AG04450 (cell line): ENCODE data around the gene THBS1. TPM values are rescaled to one million over a fixed set of nuclear protein-coding genes. Genes with fewer than 3 reads are reported as not detected.

Source experiments
- CTCF ChIA-PET: fragments of 300-600, 350-600 bp; formaldehyde crosslinking; extraction: SDS; loops from one replicate; lab custom pipeline; 2022; ENCODE audit warnings: antibody characterized with exemption, inconsistent platforms; lab: Charles Lee
- POLR2A ChIA-PET: fragments of 350-600 bp; formaldehyde crosslinking; extraction: SDS; loops from one replicate; lab custom pipeline; 2021; ENCODE audit warnings: antibody characterized with exemption, inconsistent platforms; lab: Yijun Ruan, JAX
- DNase-seq: peaks from one replicate; pipeline ENCODE4 v3.0.0-alpha.2; 2011; ENCODE audit warnings: low read depth, low spot score
- H3K27ac ChIP-seq: one replicate; pipeline ENCODE4 v1.5.1; 2012; ENCODE audit warnings: low read depth, low read length, control low read depth
- H3K27me3 ChIP-seq: one replicate; pipeline ENCODE4 v1.6.0; 2012; ENCODE audit warnings: low read length; ENCODE audit not compliant: control insufficient read depth, insufficient read depth
- H3K4me3 ChIP-seq: 2 replicates; pipeline ENCODE4 v1.5.1; 2011; ENCODE audit warnings: mild to moderate bottlenecking, low read depth, low read length, control low read depth
- H3K9me3 ChIP-seq: 2 replicates; pipeline ENCODE4 v1.5.1; 2012; ENCODE audit warnings: low read length; ENCODE audit not compliant: control insufficient read depth, insufficient read depth
- polyA minus RNA-seq: library from RNA; depleted of rRNA, polyadenylated mRNA; stranded (reverse); fragments of >200 nt; gene quantifications from 2 replicates; pipeline ENCODE4 v1.2.3, GENCODE V29; 2011; rRNA and poly(A)+ RNA removed
- polyA plus RNA-seq: library from polyadenylated mRNA; depleted of rRNA; stranded (reverse); fragments of >200 nt; gene quantifications from 2 replicates; pipeline ENCODE4 v1.2.3, GENCODE V29; 2011; rRNA removed
- TF ChIP-seq, protein P1 (sequence below): IDR thresholded peaks from 2 replicates; pipeline ENCODE4 v1.5.1; 2011; ENCODE audit warnings: low read depth, low read length, control low read depth, inconsistent platforms

Gene THBS1
- polyA plus RNA-seq, result 686 and 1,024 TPM in 2 replicates
- polyA minus RNA-seq, result 4,780 and 6,626 TPM in 2 replicates

DNA sequence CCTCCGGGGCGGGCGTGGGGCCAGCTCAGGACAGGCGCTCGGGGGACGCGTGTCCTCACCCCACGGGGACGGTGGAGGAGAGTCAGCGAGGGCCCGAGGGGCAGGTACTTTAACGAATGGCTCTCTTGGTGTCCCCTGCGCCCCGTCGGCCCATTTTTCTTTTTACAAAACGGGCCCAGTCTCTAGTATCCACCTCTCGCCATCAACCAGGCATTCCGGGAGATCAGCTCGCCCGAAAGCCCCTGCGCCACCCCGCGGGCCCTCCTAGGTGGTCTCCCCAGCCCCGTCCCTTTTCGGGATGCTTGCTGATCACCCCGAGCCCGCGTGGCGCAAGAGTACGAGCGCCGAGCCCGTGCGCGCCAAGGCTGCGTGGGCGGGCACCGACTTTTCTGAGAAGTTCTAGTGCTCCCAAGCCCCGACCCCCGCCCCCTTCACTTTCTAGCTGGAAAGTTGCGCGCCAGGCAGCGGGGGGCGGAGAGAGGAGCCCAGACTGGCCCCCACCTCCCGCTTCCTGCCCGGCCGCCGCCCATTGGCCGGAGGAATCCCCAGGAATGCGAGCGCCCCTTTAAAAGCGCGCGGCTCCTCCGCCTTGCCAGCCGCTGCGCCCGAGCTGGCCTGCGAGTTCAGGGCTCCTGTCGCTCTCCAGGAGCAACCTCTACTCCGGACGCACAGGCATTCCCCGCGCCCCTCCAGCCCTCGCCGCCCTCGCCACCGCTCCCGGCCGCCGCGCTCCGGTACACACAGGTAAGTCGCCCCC is at the start of gene THBS1:
Gene THBS1, plus strand, starts transcription at position 595 of the 757 bp plus-strand sequence. CDS start 779 bp downstream, outside the sequence.
- Histone ChIP-seq H3K9me3 (no peaks in the 10 kb centered on the region), H3K4me3 (peak within 1 kb of the TSS; percentile 99), H3K27me3 (no peaks in the 10 kb centered on the region), H3K27ac (peak within 1 kb of the TSS; percentile 99)
- TF ChIP-seq, protein P1, sequence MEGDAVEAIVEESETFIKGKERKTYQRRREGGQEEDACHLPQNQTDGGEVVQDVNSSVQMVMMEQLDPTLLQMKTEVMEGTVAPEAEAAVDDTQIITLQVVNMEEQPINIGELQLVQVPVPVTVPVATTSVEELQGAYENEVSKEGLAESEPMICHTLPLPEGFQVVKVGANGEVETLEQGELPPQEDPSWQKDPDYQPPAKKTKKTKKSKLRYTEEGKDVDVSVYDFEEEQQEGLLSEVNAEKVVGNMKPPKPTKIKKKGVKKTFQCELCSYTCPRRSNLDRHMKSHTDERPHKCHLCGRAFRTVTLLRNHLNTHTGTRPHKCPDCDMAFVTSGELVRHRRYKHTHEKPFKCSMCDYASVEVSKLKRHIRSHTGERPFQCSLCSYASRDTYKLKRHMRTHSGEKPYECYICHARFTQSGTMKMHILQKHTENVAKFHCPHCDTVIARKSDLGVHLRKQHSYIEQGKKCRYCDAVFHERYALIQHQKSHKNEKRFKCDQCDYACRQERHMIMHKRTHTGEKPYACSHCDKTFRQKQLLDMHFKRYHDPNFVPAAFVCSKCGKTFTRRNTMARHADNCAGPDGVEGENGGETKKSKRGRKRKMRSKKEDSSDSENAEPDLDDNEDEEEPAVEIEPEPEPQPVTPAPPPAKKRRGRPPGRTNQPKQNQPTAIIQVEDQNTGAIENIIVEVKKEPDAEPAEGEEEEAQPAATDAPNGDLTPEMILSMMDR, result no peak
- ChIA-PET POLR2A (interaction anchor here (0.6 to 3.9 kb wide), 64 partner anchors 10 to 866 kb away, joined by 3 to 86 read pairs (median 5); partner anchors contain the start of gene FSIP1), CTCF (interaction anchor here (0.5 to 2.1 kb wide), 22 partner anchors 114 to 879 kb away, joined by 3 to 15 read pairs (median 4); no protein-coding TSS in a partner anchor)
- DNase-seq, result peak; percentile 95

DNA sequence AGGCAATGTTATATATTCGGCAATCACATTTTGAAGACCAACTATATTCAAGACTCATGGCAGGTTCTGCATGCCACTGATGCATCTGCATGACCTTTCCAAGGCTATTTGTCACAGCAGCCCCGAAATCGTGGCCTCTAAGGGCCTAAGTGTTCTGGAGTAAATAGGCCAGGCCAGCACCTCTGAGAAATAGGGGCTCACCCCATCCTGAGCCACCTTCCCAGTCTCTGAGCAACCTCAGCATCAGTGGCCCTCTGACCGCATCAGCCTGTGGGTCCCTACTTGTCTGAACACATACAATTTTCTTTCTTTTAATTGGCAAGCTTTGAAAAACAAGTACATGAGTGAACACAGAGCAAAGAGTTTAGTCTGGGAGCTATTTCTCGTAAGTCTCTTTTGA is 45.9 kb upstream of the THBS1 start:
- ChIA-PET POLR2A (no interaction called here), CTCF (interaction anchor here (1.1 kb wide), 1 partner anchor 18 kb away, joined by 3 read pairs; no protein-coding TSS in a partner anchor)
- no peak for DNase-seq
- Histone ChIP-seq H3K4me3 (no peak overlapping the region), H3K27ac (no peak overlapping the region), H3K27me3 (no peaks in the 10 kb centered on the region), H3K9me3 (no peaks in the 10 kb centered on the region)
- TF ChIP-seq, protein P1, result no peak

DNA sequence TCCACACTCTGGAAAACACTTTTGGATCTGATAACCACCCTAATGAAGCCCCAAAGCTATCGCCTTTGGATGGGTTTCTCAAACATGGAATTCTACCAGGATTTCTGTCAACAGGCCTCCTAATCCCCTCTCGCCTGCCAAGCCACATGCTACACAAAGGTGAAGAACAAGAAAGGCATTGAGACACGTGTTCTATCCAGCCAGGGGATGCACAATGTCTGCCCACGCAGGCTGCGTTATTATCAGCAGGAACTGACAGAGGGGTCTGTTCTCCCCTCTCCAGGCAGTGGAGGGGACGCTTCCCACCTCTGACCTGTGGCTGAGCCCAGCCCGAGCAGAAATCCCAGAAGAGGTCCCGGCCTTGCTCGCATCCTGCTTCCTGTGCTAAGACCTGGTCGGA is 45.4 kb upstream of the THBS1 start:
- CTCF ChIA-PET, result no interaction called here
- no peak for DNase-seq
- POLR2A ChIA-PET, result no interaction called here

DNA sequence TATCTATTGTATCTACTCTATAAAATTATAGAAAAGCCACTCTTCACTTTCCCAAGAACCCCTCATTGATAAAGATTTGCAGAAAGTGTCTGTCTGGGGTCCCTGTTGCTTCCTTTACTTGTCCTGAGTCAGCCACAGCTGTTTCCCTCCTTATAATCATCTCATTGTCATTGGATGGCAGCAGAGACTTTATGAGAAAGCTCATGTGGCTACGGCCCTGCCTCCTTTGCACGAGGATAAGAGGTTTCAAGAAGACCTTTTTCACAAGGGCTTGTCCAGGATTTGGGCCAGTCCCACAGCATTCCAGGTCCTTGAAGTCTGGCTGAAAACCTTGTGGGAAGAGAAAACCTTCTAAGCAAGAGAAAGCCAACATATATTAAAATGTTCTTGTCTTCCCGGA is 41.9 kb upstream of the THBS1 start:
- ChIA-PET POLR2A (no interaction called here), CTCF (no interaction called here)
- H3K9me3 ChIP-seq, result no peaks in the 10 kb centered on the region
- no peaks in the 10 kb centered on the region for H3K27me3 ChIP-seq
- no peak for DNase-seq
- no peak overlapping the region for H3K4me3 ChIP-seq
- TF ChIP-seq, protein P1, result no peak
- no peak overlapping the region for H3K27ac ChIP-seq

More for the DNA sequence above, 45.4 kb upstream of the THBS1 start:
- Histone ChIP-seq H3K9me3 (no peaks in the 10 kb centered on the region), H3K27me3 (no peaks in the 10 kb centered on the region), H3K4me3 (no peak overlapping the region), H3K27ac (no peak overlapping the region)
- TF ChIP-seq, protein P1, result no peak

DNA sequence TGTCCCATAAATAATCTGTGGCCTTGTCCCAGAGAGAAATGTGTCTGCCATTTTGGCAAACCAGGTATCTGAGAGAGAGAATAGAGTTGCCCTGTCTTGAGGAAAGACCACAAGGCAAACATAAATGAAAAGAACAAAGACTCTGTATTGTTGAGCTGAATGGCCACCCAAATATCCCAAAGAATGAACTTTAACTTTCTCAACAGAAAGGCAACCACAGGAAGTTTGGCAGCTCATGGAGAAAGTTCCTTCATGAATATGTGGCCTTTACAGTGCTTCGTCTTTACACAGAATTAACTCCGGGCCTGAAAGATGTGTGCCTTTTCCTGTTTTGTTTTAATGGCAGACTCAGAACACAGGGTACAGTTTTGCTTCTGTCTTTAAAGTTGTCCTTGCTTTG is 41.4 kb upstream of the THBS1 start:
- Histone ChIP-seq H3K9me3 (peaks cover 4% of the 10 kb centered on the region; the same call in 1 of the 2 replicates), H3K27ac (no peak overlapping the region), H3K27me3 (no peaks in the 10 kb centered on the region), H3K4me3 (no peak overlapping the region)
- POLR2A ChIA-PET, result no interaction called here
- TF ChIP-seq, protein P1, result no peak
- DNase-seq, result no peak
- CTCF ChIA-PET, result no interaction called here
